HG02588 (cell line): Measurements from ENCODE around the gene SSTR4.
"Not testable (repeated sequence)": the region's sequence is repeated elsewhere in the genome, so short reads cannot be mapped to it uniquely, and the experiment has no call there.

Source experiments
- ATAC-seq: cut with Tn5 transposase; IDR thresholded peaks from one replicate; pipeline ENCODE4 v1.9.1; 2021; ENCODE audit warnings: mild to moderate bottlenecking, moderate library complexity; ENCODE audit not compliant: unreplicated experiment

Gene SSTR4

GRCh38 chr20:23018432-23018831 lies 16.7 kb upstream of the SSTR4 start:
- ATAC-seq, result no peak

GRCh38 chr20:23018941-23019340 lies 16.2 kb upstream of the SSTR4 start:
- no peak for ATAC-seq

GRCh38 chr20:23019403-23019802 lies 15.7 kb upstream of the SSTR4 start:
- ATAC-seq, result no peak

- ATAC-seq, result no peak
Observed at GRCh38 chr20:23020230-23021018, 14.7 kb upstream of the SSTR4 start.

- ATAC-seq, result no peak
Observed at GRCh38 chr20:23021541-23021940, 13.6 kb upstream of the SSTR4 start.

- no peak for ATAC-seq
Observed at GRCh38 chr20:23021951-23022350, 13.2 kb upstream of the SSTR4 start.

GRCh38 chr20:23022849-23023248 lies 12.3 kb upstream of the SSTR4 start:
- no peak for ATAC-seq

GRCh38 chr20:23023621-23024177 lies 11.4 kb upstream of the SSTR4 start:
- ATAC-seq, result no peak

- ATAC-seq, result no peak
Observed at GRCh38 chr20:23024701-23025100, 10.4 kb upstream of the SSTR4 start.

- ATAC-seq, result not testable (repeated sequence)
Observed at GRCh38 chr20:23025503-23025902, 9.6 kb upstream of the SSTR4 start.

- no peak for ATAC-seq
Observed at GRCh38 chr20:23027721-23028120, 7.4 kb upstream of the SSTR4 start.

- ATAC-seq, result no peak
Observed at GRCh38 chr20:23028392-23028791, 6.7 kb upstream of the SSTR4 start.

- ATAC-seq, result no peak
Observed at GRCh38 chr20:23029324-23029723, 5.8 kb upstream of the SSTR4 start.

- no peak for ATAC-seq
Observed at GRCh38 chr20:23031346-23031745, 3.8 kb upstream of the SSTR4 start.

- ATAC-seq, result no peak
Observed at GRCh38 chr20:23032056-23032749, 2.9 kb upstream of the SSTR4 start.

GRCh38 chr20:23032750-23033078 lies 2.4 kb upstream of the SSTR4 start:
- no peak for ATAC-seq

- no peak for ATAC-seq
Observed at GRCh38 chr20:23033918-23034317, 1.2 kb upstream of the SSTR4 start.

GRCh38 chr20:23035731-23036130 lies 619 bp downstream of the SSTR4 start:
- ATAC-seq, result no peak

GRCh38 chr20:23036371-23036770 lies 1.3 kb downstream of the SSTR4 start:
- no peak for ATAC-seq

- no peak for ATAC-seq
Observed at GRCh38 chr20:23037017-23037481, 1.9 kb downstream of the SSTR4 start.

- no peak for ATAC-seq
Observed at GRCh38 chr20:23039136-23039875, 4.2 kb downstream of the SSTR4 start.
